Fibroblast of mammary gland (primary cell): ENCODE measurements around the gene DNM3.

Experiments
- DNase-seq: peaks from one replicate; pipeline ENCODE4 v3.0.0-alpha.2; 2010; ENCODE audit warnings: low read depth
- H3K4me3 ChIP-seq: 2 replicates; pipeline ENCODE4 v1.5.1; 2011; ENCODE audit warnings: low read depth, mild to moderate bottlenecking, low read length, moderate library complexity; ENCODE audit not compliant: control insufficient read depth
- TF ChIP-seq, protein P1 (sequence below): conservative IDR thresholded peaks from 2 replicates; pipeline ENCODE4 v1.5.1; 2011; ENCODE audit warnings: low read depth, low read length, inconsistent platforms; ENCODE audit not compliant: control insufficient read depth, insufficient read depth

DNM3 gene

DNA sequence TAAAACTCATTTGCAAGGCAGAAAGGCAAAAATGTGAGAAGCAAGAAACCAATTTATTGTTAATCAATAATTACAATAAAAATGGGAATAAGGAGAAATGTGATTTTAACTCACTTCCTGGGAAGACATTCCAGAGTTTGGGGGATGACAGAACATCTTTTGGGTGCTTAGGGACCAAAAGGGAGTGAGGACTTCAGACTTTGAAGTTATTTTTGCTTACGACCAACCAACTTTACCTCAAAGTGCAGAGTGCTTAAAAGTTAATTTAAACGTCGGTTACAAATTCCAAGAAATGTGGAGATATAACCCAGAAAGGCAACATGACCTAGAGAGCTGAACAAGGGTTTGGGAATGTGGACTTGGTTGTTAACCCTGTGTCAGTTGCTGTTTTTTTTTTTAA, 344.7 kb downstream of the DNM3 start:
- TF ChIP-seq, protein P1, sequence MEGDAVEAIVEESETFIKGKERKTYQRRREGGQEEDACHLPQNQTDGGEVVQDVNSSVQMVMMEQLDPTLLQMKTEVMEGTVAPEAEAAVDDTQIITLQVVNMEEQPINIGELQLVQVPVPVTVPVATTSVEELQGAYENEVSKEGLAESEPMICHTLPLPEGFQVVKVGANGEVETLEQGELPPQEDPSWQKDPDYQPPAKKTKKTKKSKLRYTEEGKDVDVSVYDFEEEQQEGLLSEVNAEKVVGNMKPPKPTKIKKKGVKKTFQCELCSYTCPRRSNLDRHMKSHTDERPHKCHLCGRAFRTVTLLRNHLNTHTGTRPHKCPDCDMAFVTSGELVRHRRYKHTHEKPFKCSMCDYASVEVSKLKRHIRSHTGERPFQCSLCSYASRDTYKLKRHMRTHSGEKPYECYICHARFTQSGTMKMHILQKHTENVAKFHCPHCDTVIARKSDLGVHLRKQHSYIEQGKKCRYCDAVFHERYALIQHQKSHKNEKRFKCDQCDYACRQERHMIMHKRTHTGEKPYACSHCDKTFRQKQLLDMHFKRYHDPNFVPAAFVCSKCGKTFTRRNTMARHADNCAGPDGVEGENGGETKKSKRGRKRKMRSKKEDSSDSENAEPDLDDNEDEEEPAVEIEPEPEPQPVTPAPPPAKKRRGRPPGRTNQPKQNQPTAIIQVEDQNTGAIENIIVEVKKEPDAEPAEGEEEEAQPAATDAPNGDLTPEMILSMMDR = no peak
- no peak overlapping the region for H3K4me3 ChIP-seq
- no peak for DNase-seq

DNA sequence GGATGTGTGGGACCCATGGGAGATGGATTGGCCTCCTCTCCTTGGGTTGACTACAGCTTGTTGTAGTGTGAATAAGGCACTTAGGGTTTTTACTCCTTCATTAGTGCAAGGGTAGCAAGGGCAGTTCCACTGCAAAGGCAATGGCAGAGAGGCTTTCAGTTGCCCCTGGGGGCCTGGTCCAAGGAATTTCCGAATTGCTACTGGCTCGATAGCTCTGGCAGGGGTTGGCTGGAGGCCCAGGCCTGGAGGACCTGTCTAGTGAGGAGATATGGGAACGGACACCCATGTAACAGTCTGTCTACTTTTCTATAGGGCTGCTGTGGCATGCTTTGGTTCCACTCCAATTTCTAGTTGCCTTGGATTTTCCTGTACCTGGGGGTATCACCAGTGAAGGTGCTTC, 360.3 kb downstream of the DNM3 start:
- TF ChIP-seq, protein P1 = no peak
- no peak overlapping the region for H3K4me3 ChIP-seq
- no peak for DNase-seq

- no peak for DNase-seq
- H3K4me3 ChIP-seq = no peak overlapping the region
- TF ChIP-seq, protein P1 = no peak
These were observed 362.0 kb downstream of the DNM3 start for GRCh38 chr1:172203135-172203823.

DNA sequence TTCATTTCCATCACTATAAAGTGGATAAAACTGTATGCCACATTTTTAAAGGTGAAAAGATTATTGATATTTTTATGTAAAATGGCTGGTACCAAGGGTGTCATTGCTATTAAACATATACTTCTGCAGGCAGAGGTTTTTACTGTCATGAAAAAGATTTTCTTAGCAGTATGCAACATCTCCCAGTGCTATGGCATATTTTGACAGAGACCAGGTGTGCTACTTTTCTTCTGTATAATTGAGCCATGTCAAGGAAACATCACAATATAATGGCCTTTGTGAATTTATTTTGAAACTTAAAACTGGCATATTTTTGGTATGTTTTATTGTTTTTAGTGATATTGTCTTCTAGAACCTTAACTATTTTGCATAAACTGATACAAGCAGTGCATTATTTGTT, 362.6 kb downstream of the DNM3 start:
- no peak overlapping the region for H3K4me3 ChIP-seq
- no peak for DNase-seq
- TF ChIP-seq, protein P1 = no peak

GRCh38 chr1:172206256-172206655, 365.0 kb downstream of the DNM3 start:
- DNase-seq = no peak
- TF ChIP-seq, protein P1 = no peak
- no peak overlapping the region for H3K4me3 ChIP-seq

- no peak overlapping the region for H3K4me3 ChIP-seq
- DNase-seq = no peak
- TF ChIP-seq, protein P1 = no peak
These were observed 367.3 kb downstream of the DNM3 start for GRCh38 chr1:172208635-172209034.

GRCh38 chr1:172211221-172211620, 369.9 kb downstream of the DNM3 start:
- TF ChIP-seq, protein P1 = no peak
- DNase-seq = no peak
- no peak overlapping the region for H3K4me3 ChIP-seq
